Measurements from ENCODE around the gene ODAD4. TPM values are rescaled to one million over a fixed set of nuclear protein-coding genes. Genes with fewer than 3 reads are reported as not detected.
"Not testable (repeated sequence)": the region's sequence is repeated elsewhere in the genome, so short reads cannot be mapped to it uniquely, and the experiment has no call there.

ODAD4 gene
- polyA plus RNA-seq, 1 of the 3 experiments (the other 2 are of a cell fraction): 1.1 TPM

- H4K20me1 ChIP-seq (ENCODE audit: insufficient read depth): peaks cover 82% of the 10 kb centered on the region
- peaks cover 0 to 5% of the 10 kb centered on the region in 2 experiments for H3K36me3 ChIP-seq (replicated peaks in 1 of 2; ENCODE audit: control insufficient read depth in 1 of 2, insufficient read depth in 2 of 2, low read length in 1 of 2)
- ChIA-PET POLR2A (interaction anchor here (1.0 to 1.3 kb wide), 2 partner anchors 8 to 36 kb away, joined by 4 to 5 read pairs; partner anchors contain the start of gene DNAJC7), CTCF (interaction anchor here (1.0 to 1.1 kb wide), 3 partner anchors 11 to 50 kb away, joined by 3 to 5 read pairs (median 4); partner anchors contain the start of gene NKIRAS2)
- no peak for DNase-seq
- H3K4me2 ChIP-seq: no peak overlapping the region
- H3K79me2 ChIP-seq (ENCODE audit: insufficient read depth): peaks cover 100% of the 10 kb centered on the region
- no peak overlapping the region for H3K4me3 ChIP-seq (ENCODE audit: low read depth in 2 of 2, low read length in 1 of 2)
- no peaks in the 10 kb centered on the region for H3K9me2 ChIP-seq
- no peaks in the 10 kb centered on the region for H3F3A ChIP-seq (replicated peaks; ENCODE audit: insufficient read depth)
- no peaks in the 10 kb centered on the region for H3K27me3 ChIP-seq (ENCODE audit: insufficient read depth)
- peaks cover 0 to 2% of the 10 kb centered on the region in 2 experiments; a peak in 1 of 4 replicates for H3K4me1 ChIP-seq (ENCODE audit: control insufficient read depth in 1 of 2, insufficient read depth in 2 of 2, low read depth in 1 of 2, low read length in 1 of 2)
- H3K9me3 ChIP-seq: no peaks in the 10 kb centered on the region
- H3K9ac ChIP-seq: no peak overlapping the region
- TF ChIP-seq RAD21 (IDR thresholded peaks at IDR 0.05; ENCODE audit: low read length): peak; percentile 18; the same call in 1 of the 2 replicates
- TF ChIP-seq RFX5 (IDR thresholded peaks at IDR 0.05; ENCODE audit: low read length): no peak
- H3K27ac ChIP-seq (ENCODE audit: low read depth in 2 of 2, low read length in 1 of 2): no peak overlapping the region
- WGBS (ENCODE audit: low lambda C conversion rate): 90% methylated on average over 4 of the region's 4 CpGs
- no peak overlapping the region for H2AFZ ChIP-seq (ENCODE audit: low read depth)
These were observed 78.8 kb downstream of the ODAD4 start for GRCh38 chr17:42009170-42009569.

GRCh38 chr17:42010266-42010680, 79.9 kb downstream of the ODAD4 start:
- H3K4me2 ChIP-seq; H3K36me3 ChIP-seq (replicated peaks in 1 of 2; ENCODE audit: control insufficient read depth in 1 of 2, insufficient read depth in 2 of 2, low read length in 1 of 2); POLR2A ChIA-PET; DNase-seq; H2AFZ ChIP-seq (ENCODE audit: low read depth); H3F3A ChIP-seq (replicated peaks; ENCODE audit: insufficient read depth); H3K9ac ChIP-seq; H3K27me3 ChIP-seq (ENCODE audit: insufficient read depth); H3K27ac ChIP-seq (ENCODE audit: low read depth in 2 of 2, low read length in 1 of 2); H3K4me3 ChIP-seq (ENCODE audit: low read depth in 2 of 2, low read length in 1 of 2); H3K4me1 ChIP-seq (ENCODE audit: control insufficient read depth in 1 of 2, insufficient read depth in 2 of 2, low read depth in 1 of 2, low read length in 1 of 2); H3K9me3 ChIP-seq; H3K9me2 ChIP-seq: not testable (repeated sequence)
- WGBS (ENCODE audit: low lambda C conversion rate): 77% methylated on average over 9 of the region's 9 CpGs
- H3K79me2 ChIP-seq (ENCODE audit: insufficient read depth): peaks cover 100% of the 10 kb centered on the region
- H4K20me1 ChIP-seq (ENCODE audit: insufficient read depth): peaks cover 71% of the 10 kb centered on the region
- CTCF ChIA-PET: interaction anchor here (0.9 kb wide), 1 partner anchor 91 kb away, joined by 4 read pairs; no protein-coding TSS in a partner anchor

GRCh38 chr17:42010898-42011516, 80.6 kb downstream of the ODAD4 start:
- DNase-seq: peak; percentile 64
- no peak overlapping the region for H3K4me2 ChIP-seq

DNA sequence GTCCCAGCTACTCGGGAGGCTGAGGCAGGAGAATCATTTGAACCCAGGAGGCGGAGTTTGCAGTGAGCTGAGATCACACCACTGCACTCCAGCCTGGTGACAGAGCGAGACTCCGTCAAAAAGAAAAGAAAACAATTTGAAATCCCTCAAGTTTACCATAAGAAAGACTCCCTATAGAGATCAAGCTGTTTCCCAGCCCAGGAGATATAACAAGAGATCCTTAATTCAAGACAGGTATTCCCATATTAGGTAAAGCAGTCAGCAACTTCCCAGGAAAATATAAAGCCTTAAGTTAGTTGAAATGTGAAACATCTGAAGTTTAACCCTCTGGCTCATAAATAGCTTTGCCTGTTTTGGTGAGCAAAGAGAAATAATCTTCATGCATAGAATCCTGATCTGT, 81.9 kb downstream of the ODAD4 start:
- H3K9ac ChIP-seq; H2AFZ ChIP-seq (ENCODE audit: low read depth); H3K4me3 ChIP-seq (ENCODE audit: low read depth in 2 of 2, low read length in 1 of 2); H3K27ac ChIP-seq (ENCODE audit: low read depth in 2 of 2, low read length in 1 of 2); H3K4me1 ChIP-seq (ENCODE audit: control insufficient read depth in 1 of 2, insufficient read depth in 2 of 2, low read depth in 1 of 2, low read length in 1 of 2); H3K36me3 ChIP-seq (replicated peaks in 1 of 2; ENCODE audit: control insufficient read depth in 1 of 2, insufficient read depth in 2 of 2, low read length in 1 of 2); H3K27me3 ChIP-seq (ENCODE audit: insufficient read depth); H3K9me3 ChIP-seq; H3K9me2 ChIP-seq; POLR2A ChIA-PET; H3F3A ChIP-seq (replicated peaks; ENCODE audit: insufficient read depth); H3K4me2 ChIP-seq; DNase-seq: not testable (repeated sequence)
- 98% methylated on average over 4 of the region's 4 CpGs for WGBS (ENCODE audit: low lambda C conversion rate)
- CTCF ChIA-PET: interaction anchor here (0.9 to 3.1 kb wide), 4 partner anchors 12 to 89 kb away, joined by 3 to 14 read pairs (median 3); no protein-coding TSS in a partner anchor
- H3K79me2 ChIP-seq (ENCODE audit: insufficient read depth): peaks cover 99% of the 10 kb centered on the region
- peaks cover 52% of the 10 kb centered on the region for H4K20me1 ChIP-seq (ENCODE audit: insufficient read depth)

More at GRCh38 chr17:42010898-42011516, 80.6 kb downstream of the ODAD4 start:
- Histone ChIP-seq H4K20me1 (ENCODE audit: insufficient read depth) (peaks cover 65% of the 10 kb centered on the region), H3K27ac (ENCODE audit: low read depth in 2 of 2, low read length in 1 of 2) (no peak overlapping the region), H3K79me2 (ENCODE audit: insufficient read depth) (peaks cover 100% of the 10 kb centered on the region), H3K9me3 (no peaks in the 10 kb centered on the region), H3F3A (replicated peaks; ENCODE audit: insufficient read depth) (no peaks in the 10 kb centered on the region), H2AFZ (ENCODE audit: low read depth) (no peak overlapping the region), H3K27me3 (ENCODE audit: insufficient read depth) (no peaks in the 10 kb centered on the region), H3K36me3 (replicated peaks in 1 of 2; ENCODE audit: control insufficient read depth in 1 of 2, insufficient read depth in 2 of 2, low read length in 1 of 2) (peaks cover 0 to 7% of the 10 kb centered on the region in 2 experiments), H3K9ac (no peak overlapping the region), H3K4me3 (ENCODE audit: low read depth in 2 of 2, low read length in 1 of 2) (no peak overlapping the region), H3K4me1 (ENCODE audit: control insufficient read depth in 1 of 2, insufficient read depth in 2 of 2, low read depth in 1 of 2, low read length in 1 of 2) (peaks cover 5% of the 10 kb centered on the region in 2 experiments; a peak in 3 of 4 replicates), H3K9me2 (no peaks in the 10 kb centered on the region)
- TF ChIP-seq TEAD4 (IDR thresholded peaks at IDR 0.05; ENCODE audit: borderline replicate concordance, insufficient read depth) (no peak), GABPA (IDR thresholded peaks at IDR 0.05; ENCODE audit: low read depth) (no peak), MAX (IDR thresholded peaks at IDR 0.05; ENCODE audit: low read depth) (no peak), MEF2A (IDR thresholded peaks at IDR 0.05; ENCODE audit: borderline replicate concordance, low read depth) (no peak), RCOR1 (IDR thresholded peaks at IDR 0.05; ENCODE audit: low read length) (no peak), TAF1 (IDR thresholded peaks at IDR 0.05; ENCODE audit: borderline replicate concordance, low read depth, low read length) (no peak), JUND (IDR thresholded peaks at IDR 0.05) (no peak), NRF1 (IDR thresholded peaks at IDR 0.05; ENCODE audit: low read depth, low read length) (no peak), FOXJ3 (CRISPR knock-in tag; IDR thresholded peaks at IDR 0.05) (no peak), ELF1 (IDR thresholded peaks at IDR 0.05) (no peak)
- TF ChIP-seq, protein P1, sequence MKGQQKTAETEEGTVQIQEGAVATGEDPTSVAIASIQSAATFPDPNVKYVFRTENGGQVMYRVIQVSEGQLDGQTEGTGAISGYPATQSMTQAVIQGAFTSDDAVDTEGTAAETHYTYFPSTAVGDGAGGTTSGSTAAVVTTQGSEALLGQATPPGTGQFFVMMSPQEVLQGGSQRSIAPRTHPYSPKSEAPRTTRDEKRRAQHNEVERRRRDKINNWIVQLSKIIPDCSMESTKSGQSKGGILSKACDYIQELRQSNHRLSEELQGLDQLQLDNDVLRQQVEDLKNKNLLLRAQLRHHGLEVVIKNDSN (IDR thresholded peaks at IDR 0.05; ENCODE audit: borderline replicate concordance, low read depth): no peak
- TF ChIP-seq, protein P2, sequence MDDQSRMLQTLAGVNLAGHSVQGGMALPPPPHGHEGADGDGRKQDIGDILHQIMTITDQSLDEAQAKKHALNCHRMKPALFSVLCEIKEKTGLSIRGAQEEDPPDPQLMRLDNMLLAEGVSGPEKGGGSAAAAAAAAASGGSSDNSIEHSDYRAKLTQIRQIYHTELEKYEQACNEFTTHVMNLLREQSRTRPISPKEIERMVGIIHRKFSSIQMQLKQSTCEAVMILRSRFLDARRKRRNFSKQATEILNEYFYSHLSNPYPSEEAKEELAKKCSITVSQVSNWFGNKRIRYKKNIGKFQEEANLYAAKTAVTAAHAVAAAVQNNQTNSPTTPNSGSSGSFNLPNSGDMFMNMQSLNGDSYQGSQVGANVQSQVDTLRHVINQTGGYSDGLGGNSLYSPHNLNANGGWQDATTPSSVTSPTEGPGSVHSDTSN (IDR thresholded peaks at IDR 0.05): no peak
- WGBS (ENCODE audit: low lambda C conversion rate): 88% methylated on average over 3 of the region's 3 CpGs
- ChIA-PET CTCF (interaction anchor here (3.1 kb wide), 1 partner anchor 13 kb away, joined by 14 read pairs; no protein-coding TSS in a partner anchor), POLR2A (no interaction called here)
